ENCODE results near the gene E2F8. TPM values are rescaled to one million over a fixed set of nuclear protein-coding genes. Genes with fewer than 3 reads are reported as not detected.

The E2F8 gene
- polyA plus RNA-seq, 1 donor from 2014 or later: not detected

DNA sequence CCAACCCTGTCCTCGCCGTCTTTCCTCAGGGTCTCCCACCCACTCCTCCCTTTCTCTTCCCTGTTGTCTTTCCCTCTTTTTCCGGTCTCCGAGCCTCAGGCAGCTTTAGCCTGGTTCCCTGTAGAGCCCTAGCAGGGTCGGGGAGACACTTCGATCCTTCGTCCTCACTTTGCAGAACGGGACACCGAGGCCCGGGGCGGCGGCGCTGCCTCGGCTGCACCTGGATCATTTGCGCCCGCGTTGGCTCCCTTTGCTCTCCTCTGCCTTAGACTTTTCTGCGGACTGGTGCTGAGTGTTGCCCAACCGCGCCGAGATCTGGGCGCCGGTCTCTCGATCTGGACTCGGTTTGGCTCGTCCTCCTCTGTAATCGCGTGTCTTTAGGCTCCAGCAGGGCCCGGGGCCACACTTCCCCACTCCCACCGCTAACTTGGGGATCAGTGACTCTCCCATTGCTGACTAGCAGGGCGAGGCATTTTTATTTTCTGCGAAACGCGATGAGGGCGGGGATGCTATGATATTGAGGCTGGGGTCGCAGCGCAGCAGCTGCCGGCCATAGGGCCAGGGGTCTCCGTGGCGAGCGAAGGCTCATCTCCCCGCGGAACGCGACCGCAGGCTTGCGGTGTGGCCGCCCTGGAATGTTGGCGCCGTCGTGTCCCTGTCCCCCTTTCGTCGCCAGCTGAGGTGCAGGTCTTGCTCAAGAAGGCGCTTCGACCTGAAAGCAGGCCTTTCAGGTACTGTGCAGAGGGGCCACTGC lies 1.6 kb upstream of the E2F8 start:
- Mint-ChIP-seq H3K27ac (peak overlapping the region in 2 of 3 donors; percentile 44 to 76), H3K27me3 (peaks cover 27% of the 10 kb centered on the region), H3K4me1 (peaks cover 6 to 29% (median 13%) of the 10 kb centered on the region in 3 donors), H3K9me3 (no peaks in the 10 kb centered on the region), H3K36me3 (no peaks in the 10 kb centered on the region), H3K4me3 (peak overlapping the region; percentile 78 to 95 (median 92))

DNA sequence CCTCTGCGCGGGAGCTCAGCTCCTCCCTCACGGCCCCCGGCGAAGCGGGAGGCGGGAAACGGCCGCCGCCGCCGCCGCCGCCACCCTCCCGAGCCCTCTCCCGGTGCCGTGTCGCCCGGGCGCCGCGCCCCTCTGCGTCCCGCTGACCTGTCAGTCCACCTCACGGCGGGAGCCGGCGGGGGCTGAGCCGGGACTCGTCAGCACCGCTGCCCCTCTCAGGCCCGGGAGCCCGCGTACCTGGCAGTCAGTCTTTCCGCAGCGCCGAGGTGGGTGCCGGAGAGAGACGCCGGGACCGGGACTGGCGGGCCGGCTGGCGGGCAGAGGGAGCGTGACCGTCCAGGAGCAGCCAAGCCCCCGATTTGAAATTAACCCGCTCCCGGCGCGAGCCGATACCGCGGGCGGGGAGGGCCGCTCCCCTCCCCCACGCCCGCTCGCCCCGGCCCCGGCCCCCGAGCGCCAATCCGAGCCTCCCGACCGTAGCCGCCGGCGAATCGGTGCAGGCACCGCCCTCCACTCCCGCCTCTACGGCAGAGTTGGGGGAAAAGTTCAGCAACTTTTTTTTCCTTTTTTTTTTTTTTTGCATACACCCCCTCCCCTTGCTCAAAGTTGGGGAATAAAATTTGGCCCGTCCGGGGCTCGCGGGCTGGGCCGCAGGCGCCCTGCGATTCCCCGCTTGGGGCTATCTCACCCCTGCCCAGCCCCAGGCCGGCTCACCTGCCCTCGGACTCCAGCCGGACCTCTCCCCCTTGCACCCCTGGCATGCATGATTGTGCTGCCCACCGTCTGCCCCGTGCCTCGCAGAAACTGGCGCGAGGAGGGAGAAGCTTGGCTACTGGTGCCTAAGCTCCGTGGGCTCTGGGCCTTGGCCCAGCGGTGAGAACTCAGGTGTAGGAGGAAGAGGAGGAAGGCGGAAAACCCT lies 774 bp upstream of the E2F8 start:
- peak overlapping the region; percentile 78 to 95 (median 94) for H3K4me3 Mint-ChIP-seq
- H3K4me1 Mint-ChIP-seq: peaks cover 6 to 29% (median 13%) of the 10 kb centered on the region in 3 donors
- no peaks in the 10 kb centered on the region for H3K36me3 Mint-ChIP-seq
- no peaks in the 10 kb centered on the region for H3K9me3 Mint-ChIP-seq
- H3K27ac Mint-ChIP-seq: peak overlapping the region in 2 of 3 donors; percentile 39 to 76
- H3K27me3 Mint-ChIP-seq: peaks cover 27% of the 10 kb centered on the region

DNA sequence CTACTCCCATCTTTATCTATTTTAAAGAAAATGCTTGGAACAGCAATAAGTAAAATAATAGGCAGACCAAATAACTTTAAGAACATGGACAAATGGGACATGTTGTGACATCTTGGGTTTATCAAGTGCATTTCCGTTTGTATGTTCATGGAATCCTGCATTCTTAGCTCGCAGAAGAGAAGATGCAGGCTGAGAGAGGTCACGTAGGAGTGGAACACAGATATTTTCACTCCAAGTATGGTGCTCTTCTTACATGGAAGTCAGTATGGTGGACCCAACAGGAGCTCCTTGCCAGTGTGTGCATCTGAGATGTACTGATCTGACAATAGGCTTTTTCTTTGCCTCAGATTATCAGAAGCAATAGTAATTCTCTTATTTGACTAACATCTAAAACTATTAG lies 1.7 kb downstream of the E2F8 start:
- H3K27ac Mint-ChIP-seq: no peak overlapping the region
- H3K27me3 Mint-ChIP-seq: peaks cover 22% of the 10 kb centered on the region
- H3K36me3 Mint-ChIP-seq: no peaks in the 10 kb centered on the region
- peak overlapping the region in 2 of 4 donors; percentile 51 to 66 for H3K4me3 Mint-ChIP-seq
- H3K4me1 Mint-ChIP-seq: peaks cover 6 to 29% (median 13%) of the 10 kb centered on the region in 3 donors
- H3K9me3 Mint-ChIP-seq: peaks cover 0 to 1% (median 0%) of the 10 kb centered on the region in 3 donors

DNA sequence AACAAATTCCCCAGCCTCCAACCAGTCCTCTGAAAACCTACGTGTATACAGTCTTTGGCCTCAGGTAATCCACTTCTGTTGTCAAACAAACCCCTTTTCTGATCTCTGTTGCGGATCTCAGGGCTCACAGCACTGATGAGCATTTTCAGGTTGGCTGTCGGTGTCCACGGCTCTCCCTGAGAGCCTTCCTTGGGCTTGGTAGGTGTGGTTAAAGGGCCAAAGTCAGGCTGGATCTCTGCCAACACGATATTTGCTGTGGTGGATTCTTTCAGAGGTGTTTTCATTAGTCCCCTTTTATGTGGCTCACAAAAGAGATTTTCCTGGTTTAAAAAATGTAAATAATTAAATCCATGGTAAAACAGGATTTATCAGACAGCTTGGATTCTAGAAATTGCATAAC lies 2.9 kb downstream of the E2F8 start:
- no peak overlapping the region for H3K4me3 Mint-ChIP-seq
- H3K9me3 Mint-ChIP-seq: peaks cover 0 to 1% (median 0%) of the 10 kb centered on the region in 3 donors
- no peaks in the 10 kb centered on the region for H3K36me3 Mint-ChIP-seq
- no peak overlapping the region for H3K27ac Mint-ChIP-seq
- H3K27me3 Mint-ChIP-seq: peaks cover 16% of the 10 kb centered on the region
- peaks cover 4 to 20% (median 13%) of the 10 kb centered on the region in 3 donors for H3K4me1 Mint-ChIP-seq

DNA sequence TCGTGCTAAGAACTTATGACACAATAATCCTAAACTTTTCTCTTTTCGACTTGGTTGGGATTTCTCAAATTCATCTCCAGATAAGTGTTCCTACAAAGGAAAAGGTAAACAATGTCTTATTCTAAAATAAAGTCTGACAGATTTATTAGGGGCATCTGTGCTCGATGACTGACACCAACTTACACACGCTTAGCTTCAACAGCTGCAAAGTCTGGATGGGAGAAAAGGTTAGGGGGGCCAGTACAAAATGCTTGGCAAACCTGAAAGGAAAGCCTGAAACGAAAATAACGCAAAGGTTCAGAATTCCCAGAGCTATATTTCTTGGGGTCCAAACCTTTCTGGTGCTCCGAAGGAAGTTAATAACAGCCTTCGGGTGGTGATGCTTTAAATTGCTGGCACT lies 3.4 kb downstream of the E2F8 start:
- Mint-ChIP-seq H3K4me3 (no peak overlapping the region), H3K4me1 (peaks cover 3 to 16% (median 13%) of the 10 kb centered on the region in 3 donors), H3K27ac (no peak overlapping the region), H3K27me3 (peaks cover 12% of the 10 kb centered on the region), H3K9me3 (peaks cover 0 to 1% (median 0%) of the 10 kb centered on the region in 3 donors), H3K36me3 (no peaks in the 10 kb centered on the region)

DNA sequence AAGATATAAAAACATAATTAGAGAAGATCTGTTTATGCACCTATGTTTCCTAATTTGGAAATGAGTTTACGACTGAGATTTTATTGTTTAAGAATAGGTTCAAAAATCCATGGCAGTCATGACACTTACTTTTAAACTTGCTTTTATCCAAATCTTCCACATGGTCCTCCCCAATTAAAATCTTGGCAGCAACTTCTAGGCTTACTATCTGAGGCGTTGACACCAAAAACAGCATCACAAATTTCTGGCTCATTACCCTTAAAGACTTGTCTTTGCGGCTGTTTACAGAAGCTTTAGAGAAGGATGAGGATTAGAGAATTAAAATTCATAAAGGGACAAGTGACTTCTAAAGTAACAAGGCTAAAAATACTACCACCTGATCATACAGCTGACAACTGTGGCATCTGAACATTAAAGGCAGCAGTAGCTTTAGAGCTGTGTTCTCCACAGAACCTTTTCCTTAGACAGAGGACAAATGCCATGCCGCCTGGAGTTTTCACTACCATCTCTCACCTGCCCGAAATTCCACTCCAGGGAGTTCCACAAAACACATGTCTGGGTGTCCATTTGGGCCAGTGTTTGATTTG lies 6.4 kb downstream of the E2F8 start:
- Mint-ChIP-seq H3K36me3 (no peaks in the 10 kb centered on the region), H3K4me1 (peaks cover 0 to 2% (median 0%) of the 10 kb centered on the region in 3 donors), H3K4me3 (no peak overlapping the region), H3K27me3 (peaks cover 2% of the 10 kb centered on the region), H3K27ac (no peak overlapping the region), H3K9me3 (peaks cover 0 to 5% (median 1%) of the 10 kb centered on the region in 3 donors)

DNA sequence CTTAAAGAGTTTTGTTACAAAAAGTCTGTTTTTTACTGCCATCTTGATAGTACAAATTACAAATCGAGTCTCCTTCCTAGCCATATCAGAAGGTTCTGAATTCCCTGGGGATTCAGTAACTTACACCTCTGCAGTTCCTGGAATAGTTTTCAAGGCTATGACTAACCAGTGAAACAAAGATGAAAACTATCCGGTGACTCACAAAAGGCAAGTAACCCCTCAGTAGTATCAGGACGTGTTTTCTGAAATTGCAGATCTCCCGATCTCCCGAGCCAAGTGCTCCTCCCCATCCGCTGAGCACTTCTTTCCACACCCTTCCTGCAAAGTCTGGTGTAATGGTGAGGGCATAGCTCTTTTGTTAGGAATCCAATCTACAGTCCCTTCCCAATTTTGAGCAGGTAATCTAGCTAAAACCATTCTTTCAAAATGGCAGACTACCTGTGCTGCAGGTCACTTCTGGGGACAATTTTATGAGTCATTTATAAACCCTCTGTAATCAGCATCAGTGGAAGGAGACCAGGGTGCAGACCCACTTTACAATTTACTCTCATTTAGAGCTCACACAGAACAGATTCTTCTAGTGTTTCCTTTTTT lies 7.7 kb downstream of the E2F8 start:
- Mint-ChIP-seq H3K27me3 (no peaks in the 10 kb centered on the region), H3K4me3 (no peak overlapping the region), H3K27ac (no peak overlapping the region), H3K4me1 (no peaks in the 10 kb centered on the region), H3K36me3 (no peaks in the 10 kb centered on the region), H3K9me3 (peaks cover 0 to 5% (median 1%) of the 10 kb centered on the region in 3 donors)

DNA sequence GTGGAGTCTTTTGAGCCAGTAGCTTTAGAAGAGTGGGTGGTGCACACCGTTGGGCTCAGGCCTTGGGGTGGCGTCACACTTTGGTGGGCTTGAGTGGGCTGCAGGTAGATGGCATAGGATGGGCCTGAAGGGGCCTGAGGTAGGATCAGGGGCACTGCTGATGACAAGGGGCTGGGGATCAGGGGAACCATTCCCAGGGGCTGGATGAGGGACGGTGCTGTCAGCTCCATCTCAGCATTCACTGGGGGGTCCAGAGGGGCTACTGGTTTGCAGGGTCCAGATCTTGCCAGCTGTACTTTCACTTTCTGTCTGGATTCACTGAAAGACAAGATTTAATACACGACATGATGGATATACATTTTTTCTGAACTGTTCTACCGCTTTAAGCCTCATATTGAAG lies 11.1 kb downstream of the E2F8 start:
- no peaks in the 10 kb centered on the region for H3K27me3 Mint-ChIP-seq
- no peaks in the 10 kb centered on the region for H3K4me1 Mint-ChIP-seq
- H3K4me3 Mint-ChIP-seq: no peak overlapping the region
- no peak overlapping the region for H3K27ac Mint-ChIP-seq
- H3K9me3 Mint-ChIP-seq: peaks cover 0 to 5% (median 0%) of the 10 kb centered on the region in 3 donors
- H3K36me3 Mint-ChIP-seq: no peaks in the 10 kb centered on the region

DNA sequence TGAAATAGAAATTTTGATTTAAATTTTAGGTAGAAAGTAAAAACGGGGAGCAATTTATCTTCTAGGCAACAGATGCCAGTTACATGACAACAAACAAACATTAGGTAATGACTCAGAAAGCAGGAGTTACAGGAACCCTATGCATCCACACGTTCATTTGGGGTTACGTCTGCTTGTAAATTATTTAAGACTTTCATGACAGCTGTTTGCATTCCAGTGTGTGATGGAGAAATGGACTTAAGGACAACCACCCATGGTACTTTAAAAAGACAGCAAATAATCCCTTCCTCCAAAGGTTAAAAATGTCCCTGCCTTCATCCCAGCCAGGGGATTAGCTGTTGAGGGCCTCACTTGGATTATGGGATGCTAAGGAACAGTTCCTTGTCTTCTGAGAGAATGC lies 11.8 kb downstream of the E2F8 start:
- H3K27ac Mint-ChIP-seq: no peak overlapping the region
- H3K4me1 Mint-ChIP-seq: no peaks in the 10 kb centered on the region
- H3K4me3 Mint-ChIP-seq: no peak overlapping the region
- H3K27me3 Mint-ChIP-seq: no peaks in the 10 kb centered on the region
- H3K36me3 Mint-ChIP-seq: no peaks in the 10 kb centered on the region
- peaks cover 0 to 5% (median 0%) of the 10 kb centered on the region in 3 donors for H3K9me3 Mint-ChIP-seq

DNA sequence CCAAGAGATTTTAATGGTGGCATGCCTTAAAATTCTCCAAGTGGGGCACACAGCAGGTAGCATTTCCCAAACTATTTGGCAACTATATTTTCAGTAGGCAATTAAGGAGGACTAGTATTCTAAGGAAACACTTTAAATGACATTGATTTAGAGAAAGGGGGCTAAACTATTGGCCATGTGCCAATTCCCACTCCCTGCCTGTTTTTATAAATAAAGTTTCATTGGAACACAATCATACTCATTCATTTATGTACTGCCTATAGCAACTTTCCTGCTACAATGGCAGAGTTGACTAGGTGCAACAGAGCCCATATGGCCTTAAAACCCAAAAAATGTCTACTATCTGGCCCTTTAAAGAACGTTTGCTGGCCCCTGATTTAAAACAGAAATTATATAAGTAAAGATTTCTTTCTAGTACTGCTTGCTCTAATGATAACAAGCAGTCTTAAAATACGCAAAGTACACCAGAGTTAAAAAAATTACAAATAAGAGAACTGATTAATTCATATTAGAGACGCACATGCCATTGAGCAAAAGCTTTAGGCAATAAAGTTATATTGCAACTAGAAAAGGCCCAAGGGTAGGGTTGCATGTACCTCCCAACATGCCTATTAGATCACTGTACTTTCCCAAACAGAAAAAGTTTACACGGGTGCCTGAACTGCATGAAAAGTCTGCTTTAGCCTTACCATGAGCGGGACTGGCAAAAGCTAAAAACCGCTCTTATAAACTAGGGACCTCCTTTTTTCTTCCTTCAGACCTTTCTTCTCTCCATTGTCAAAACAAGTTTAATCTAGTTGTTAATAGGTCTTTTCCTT lies 14.2 kb downstream of the E2F8 start:
- peaks cover 0 to 1% (median 0%) of the 10 kb centered on the region in 3 donors for H3K9me3 Mint-ChIP-seq
- no peaks in the 10 kb centered on the region for H3K36me3 Mint-ChIP-seq
- no peaks in the 10 kb centered on the region for H3K4me1 Mint-ChIP-seq
- no peaks in the 10 kb centered on the region for H3K27me3 Mint-ChIP-seq
- H3K27ac Mint-ChIP-seq: no peak overlapping the region
- no peak overlapping the region for H3K4me3 Mint-ChIP-seq

DNA sequence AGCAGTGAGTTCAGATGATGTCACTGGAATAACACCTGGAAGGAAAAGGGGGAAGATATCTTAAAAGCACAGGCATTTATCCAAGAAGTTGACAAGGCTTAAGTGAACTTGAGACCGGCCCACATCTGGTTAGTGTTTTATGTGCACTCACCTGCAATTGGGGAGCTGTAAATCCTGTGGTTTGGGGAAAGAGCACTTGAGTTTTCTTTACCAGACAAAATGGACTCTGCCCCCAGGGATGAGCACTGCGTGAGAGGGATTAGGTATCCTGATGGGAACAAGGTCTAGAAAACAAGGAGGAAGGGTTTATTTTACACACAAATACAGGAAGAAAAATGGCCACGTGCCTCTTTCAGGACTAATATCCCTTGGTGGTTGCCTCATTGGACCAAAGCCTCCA lies 15.2 kb downstream of the E2F8 start:
- no peaks in the 10 kb centered on the region for H3K9me3 Mint-ChIP-seq
- H3K4me3 Mint-ChIP-seq: no peak overlapping the region
- H3K4me1 Mint-ChIP-seq: no peaks in the 10 kb centered on the region
- H3K36me3 Mint-ChIP-seq: no peaks in the 10 kb centered on the region
- H3K27ac Mint-ChIP-seq: no peak overlapping the region
- no peaks in the 10 kb centered on the region for H3K27me3 Mint-ChIP-seq

DNA sequence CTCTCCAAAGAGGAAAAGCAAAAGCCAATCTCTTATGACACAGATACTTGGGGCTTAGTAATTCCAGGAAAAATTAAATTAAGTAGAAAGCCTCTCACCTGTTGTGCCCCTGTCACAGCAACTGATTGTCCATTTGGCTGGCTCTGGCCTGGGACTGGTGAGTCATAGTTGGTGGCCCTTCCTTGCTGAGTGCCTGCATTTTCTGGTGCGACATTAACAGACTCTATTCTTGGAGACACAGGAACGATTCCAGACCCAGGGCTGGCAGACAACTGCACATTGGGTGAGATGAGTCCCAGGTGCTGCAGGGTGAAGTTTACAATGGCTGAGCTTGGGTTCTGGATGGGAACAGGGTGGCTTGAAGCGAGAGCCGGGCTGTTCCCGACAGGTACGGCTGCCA lies 15.6 kb downstream of the E2F8 start:
- H3K36me3 Mint-ChIP-seq: no peaks in the 10 kb centered on the region
- no peaks in the 10 kb centered on the region for H3K4me1 Mint-ChIP-seq
- H3K27ac Mint-ChIP-seq: no peak overlapping the region
- no peaks in the 10 kb centered on the region for H3K9me3 Mint-ChIP-seq
- H3K4me3 Mint-ChIP-seq: no peak overlapping the region
- H3K27me3 Mint-ChIP-seq: no peaks in the 10 kb centered on the region

DNA sequence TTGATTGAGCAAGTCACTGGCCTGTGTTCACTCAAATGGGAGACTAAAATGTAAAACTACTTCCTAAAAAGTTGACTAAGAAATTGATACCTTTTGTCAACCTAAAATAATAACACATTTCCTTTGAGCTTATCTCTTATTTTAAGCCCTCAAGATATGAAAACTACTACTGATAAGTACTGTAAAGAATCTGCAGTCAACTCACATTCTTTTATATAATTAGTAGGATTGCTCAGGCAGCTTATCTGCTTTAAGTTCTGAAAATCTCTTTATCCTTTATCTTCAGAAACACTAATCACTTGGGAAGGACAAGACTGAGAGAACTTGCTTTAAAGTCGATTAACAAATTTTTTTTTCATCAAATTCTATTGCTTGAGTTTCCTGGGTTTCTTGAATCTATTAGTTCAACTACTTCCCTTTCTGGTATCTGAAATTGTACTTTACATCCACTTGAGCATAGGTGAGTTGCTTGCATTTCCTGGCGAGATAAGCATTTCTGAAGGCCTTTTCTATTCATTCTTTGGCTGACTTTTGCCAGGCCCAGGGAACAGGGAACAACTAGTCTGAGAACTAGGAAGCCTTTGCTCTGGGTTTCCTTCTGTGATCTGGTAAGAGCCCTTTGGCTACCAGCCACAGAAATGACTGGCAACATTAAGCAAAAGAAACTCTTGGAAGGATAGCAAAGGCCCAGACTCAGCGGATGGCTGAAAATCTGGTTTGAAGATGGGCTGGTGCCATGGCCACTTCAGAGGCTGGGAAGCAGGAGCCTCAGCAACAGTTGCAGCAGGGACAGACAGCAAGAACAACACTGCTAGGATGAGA lies 19.6 kb downstream of the E2F8 start:
- Mint-ChIP-seq H3K4me3 (no peak overlapping the region), H3K27me3 (peaks cover 4% of the 10 kb centered on the region), H3K27ac (no peak overlapping the region), H3K36me3 (no peaks in the 10 kb centered on the region), H3K4me1 (no peaks in the 10 kb centered on the region), H3K9me3 (no peaks in the 10 kb centered on the region)
